GM13977 (cell line): ENCODE data around the gene PCSK2.

Source experiments
- DNase-seq: peaks from one replicate; pipeline ENCODE4 v3.0.0; 2012; ENCODE audit warnings: low spot score
- in situ Hi-C: fragments of 300-500 bp; cut with MboI; formaldehyde crosslinking; loops from one replicate; pipeline ENCODE4 v1.12.0; 2022; ENCODE audit warnings: low sequenced_read_pairs, low pct_unique_long_range_greater_than_20kb, mixed read lengths, inconsistent platforms; ENCODE audit not compliant: unreplicated experiment
- TF ChIP-seq, protein P1 (sequence below): IDR thresholded peaks from 2 replicates; pipeline ENCODE4 v1.5.1; 2012; ENCODE audit warnings: mild to moderate bottlenecking, control low read depth; ENCODE audit not compliant: insufficient read depth; ENCODE audit errors: extremely low read depth, missing control alignments

PCSK2 gene

DNA sequence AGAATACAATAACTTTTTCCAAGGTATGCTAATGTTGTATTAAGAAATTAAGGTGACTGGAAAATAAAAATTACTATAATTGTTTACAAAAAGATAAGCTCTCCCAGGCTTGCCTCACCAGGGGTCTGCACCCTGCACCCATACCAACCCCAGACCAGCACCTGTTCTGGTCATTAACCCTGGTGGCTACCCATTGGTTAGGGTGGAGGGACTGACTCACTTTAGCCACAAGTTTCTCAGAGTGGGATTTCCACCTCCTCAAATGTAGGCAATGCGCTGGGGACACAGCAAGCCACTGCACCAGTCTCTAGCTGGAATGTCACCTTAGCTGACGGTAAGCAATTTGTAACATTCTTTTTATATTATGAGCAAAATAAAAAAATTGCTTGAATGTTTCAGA, 221.2 kb downstream of the PCSK2 start:
- TF ChIP-seq, protein P1, sequence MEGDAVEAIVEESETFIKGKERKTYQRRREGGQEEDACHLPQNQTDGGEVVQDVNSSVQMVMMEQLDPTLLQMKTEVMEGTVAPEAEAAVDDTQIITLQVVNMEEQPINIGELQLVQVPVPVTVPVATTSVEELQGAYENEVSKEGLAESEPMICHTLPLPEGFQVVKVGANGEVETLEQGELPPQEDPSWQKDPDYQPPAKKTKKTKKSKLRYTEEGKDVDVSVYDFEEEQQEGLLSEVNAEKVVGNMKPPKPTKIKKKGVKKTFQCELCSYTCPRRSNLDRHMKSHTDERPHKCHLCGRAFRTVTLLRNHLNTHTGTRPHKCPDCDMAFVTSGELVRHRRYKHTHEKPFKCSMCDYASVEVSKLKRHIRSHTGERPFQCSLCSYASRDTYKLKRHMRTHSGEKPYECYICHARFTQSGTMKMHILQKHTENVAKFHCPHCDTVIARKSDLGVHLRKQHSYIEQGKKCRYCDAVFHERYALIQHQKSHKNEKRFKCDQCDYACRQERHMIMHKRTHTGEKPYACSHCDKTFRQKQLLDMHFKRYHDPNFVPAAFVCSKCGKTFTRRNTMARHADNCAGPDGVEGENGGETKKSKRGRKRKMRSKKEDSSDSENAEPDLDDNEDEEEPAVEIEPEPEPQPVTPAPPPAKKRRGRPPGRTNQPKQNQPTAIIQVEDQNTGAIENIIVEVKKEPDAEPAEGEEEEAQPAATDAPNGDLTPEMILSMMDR: no peak
- DNase-seq: no peak
- in situ Hi-C loops: loop anchor here (25.0 kb wide), 1 partner anchor 636 kb away; no protein-coding TSS in a partner anchor

- in situ Hi-C loops: loop anchor here (25.0 kb wide), 1 partner anchor 637 kb away; no protein-coding TSS in a partner anchor
- DNase-seq: no peak
- TF ChIP-seq, protein P1: no peak
These were observed 222.2 kb downstream of the PCSK2 start for GRCh38 chr20:17449031-17449430.

DNA sequence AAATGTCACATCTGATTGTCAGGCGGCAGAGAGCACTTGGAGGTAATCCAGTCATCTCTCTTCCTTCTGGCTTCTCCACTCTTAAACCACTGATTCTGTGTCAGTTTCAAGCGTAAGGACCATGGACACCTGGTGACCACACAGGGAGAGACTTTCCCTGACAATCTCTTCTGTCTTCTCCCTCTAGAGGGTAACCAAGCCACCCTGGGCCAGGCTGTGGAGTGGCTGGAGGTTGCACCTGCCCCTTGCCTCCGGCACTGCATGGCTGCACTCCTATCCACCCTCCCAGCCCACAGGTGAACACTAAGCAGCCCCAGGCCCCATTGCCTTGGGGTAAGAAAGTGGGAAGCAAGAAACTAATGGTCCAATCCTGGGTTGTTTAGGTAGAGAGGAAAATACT, 225.6 kb downstream of the PCSK2 start:
- in situ Hi-C loops: no loop called here
- no peak for DNase-seq
- TF ChIP-seq, protein P1: no peak

DNA sequence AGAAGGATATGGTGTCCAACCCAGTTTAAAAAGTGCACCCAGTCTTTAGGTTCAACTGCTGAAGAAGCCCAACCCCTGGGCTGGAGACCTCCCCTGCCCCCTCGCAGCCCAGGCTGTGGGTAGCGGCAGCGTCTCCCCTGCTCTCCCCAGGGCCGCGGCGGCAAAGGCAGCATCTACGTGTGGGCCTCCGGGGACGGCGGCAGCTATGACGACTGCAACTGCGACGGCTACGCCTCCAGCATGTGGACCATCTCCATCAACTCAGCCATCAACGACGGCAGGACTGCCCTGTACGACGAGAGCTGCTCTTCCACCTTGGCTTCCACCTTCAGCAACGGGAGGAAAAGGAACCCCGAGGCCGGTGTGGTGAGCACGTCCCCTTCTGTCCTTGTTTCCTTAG, 226.8 kb downstream of the PCSK2 start:
- DNase-seq: no peak
- TF ChIP-seq, protein P1: no peak
- in situ Hi-C loops: no loop called here

DNA sequence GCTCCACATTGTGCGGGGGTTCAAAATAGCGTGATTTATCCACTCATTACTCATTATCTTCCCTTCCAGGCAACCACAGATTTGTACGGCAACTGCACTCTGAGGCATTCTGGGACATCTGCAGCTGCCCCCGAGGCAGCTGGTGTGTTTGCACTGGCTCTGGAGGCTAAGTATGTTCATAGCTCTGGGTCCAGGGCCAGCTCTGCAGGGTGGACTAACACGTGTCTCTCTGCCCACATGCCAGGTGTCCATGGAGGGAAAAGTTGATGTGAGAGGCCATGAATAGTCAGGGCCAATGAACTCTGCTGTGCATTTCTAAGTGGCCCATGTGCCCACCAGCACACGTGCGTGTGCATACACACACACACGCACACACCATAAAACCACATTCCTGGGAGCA, 229.4 kb downstream of the PCSK2 start:
- in situ Hi-C loops: no loop called here
- DNase-seq: no peak
- TF ChIP-seq, protein P1: no peak

DNA sequence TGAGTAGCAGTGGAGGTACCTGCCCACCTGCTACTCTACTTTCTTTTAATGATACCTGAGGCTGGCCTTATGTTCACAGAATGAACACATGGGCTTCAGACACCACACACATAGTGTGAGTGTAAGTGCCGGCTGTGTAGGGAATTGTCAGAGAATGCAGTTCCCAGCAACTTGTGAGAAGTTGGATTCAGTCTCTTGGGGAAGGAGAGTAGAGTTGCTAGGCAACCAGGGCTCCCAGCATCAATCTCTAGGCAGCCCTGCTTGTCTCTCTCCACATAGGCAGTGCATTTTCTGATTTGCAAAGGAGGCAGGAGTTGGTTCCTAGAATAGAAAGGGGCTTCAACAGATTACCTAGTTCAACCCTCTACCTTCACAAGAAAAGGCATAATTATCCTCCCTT, 230.2 kb downstream of the PCSK2 start:
- TF ChIP-seq, protein P1: no peak
- no peak for DNase-seq
- in situ Hi-C loops: no loop called here
